HepG2 (cell line): ENCODE data around the gene GJA3. TPM values are rescaled to one million over a fixed set of nuclear protein-coding genes. Genes with fewer than 3 reads are reported as not detected.

Experiments used
- CSRNP2 ChIP-seq: sonication (generic); formaldehyde crosslinking; conservative IDR thresholded peaks from 2 replicates; pipeline ENCODE4 v1.8.0; 2022; ENCODE audit warnings: low read depth, missing genetic modification reagents
- EED ChIP-seq: sonication (generic); formaldehyde crosslinking; IDR thresholded peaks from 2 replicates; pipeline ENCODE4 v1.5.0; 2020; ENCODE audit warnings: mild to moderate bottlenecking, missing genetic modification reagents
- HNF4A ChIP-seq: sonication (generic); formaldehyde crosslinking; IDR thresholded peaks from 2 replicates; pipeline ENCODE4 v1.4.0; 2020; ENCODE audit warnings: missing genetic modification reagents
- KAT2B ChIP-seq: fragments of 150-350 bp; IDR thresholded peaks from 2 replicates; pipeline ENCODE4 v1.6.1; 2014; ENCODE audit warnings: low read depth, low read length, borderline replicate concordance
- MZF1 ChIP-seq: sonication (generic); formaldehyde crosslinking; IDR thresholded peaks from 2 replicates; pipeline ENCODE4 v1.8.1; 2023; ENCODE audit warnings: mild to moderate bottlenecking, missing genetic modification reagents, borderline replicate concordance
- NCOR1 ChIP-seq: fragments of 200-600 bp; sonication (generic); IDR thresholded peaks from 2 replicates; pipeline ENCODE4 v1.7.0; 2017; ENCODE audit warnings: antibody characterized with exemption, low read length, borderline replicate concordance
- RXRB ChIP-seq: IDR thresholded peaks from 2 replicates; pipeline ENCODE4 v1.6.1; 2016; ENCODE audit warnings: borderline replicate concordance, missing genetic modification reagents, missing compliant biosample characterization
- SIX4 ChIP-seq: sonication (generic); formaldehyde crosslinking; IDR thresholded peaks from 2 replicates; pipeline ENCODE4 v1.4.0; 2020; ENCODE audit warnings: missing genetic modification reagents
- SNRNP70 ChIP-seq: fragments of 200-400 bp; formaldehyde crosslinking; IDR thresholded peaks from 2 replicates; pipeline ENCODE4 v1.6.1; 2017; ENCODE audit warnings: mild to moderate bottlenecking, low read depth, low read length, moderate library complexity
- SP1 ChIP-seq, 2 experiments: fragments of 450-650 bp in 1 of 2; sonication (generic) in 1 of 2; formaldehyde crosslinking in 1 of 2; IDR thresholded peaks; 2 replicates each; pipeline versions ENCODE4 v1.4.0 to v1.6.1; 2016 to 2020; ENCODE audit warnings: missing genetic modification reagents in 1 of 2
- SRF ChIP-seq: IDR thresholded peaks from 2 replicates; pipeline ENCODE4 v1.6.1; 2011; ENCODE audit warnings: mild to moderate bottlenecking, low read depth, low read length, moderate library complexity
- ZFP36L1 ChIP-seq: sonication (generic); formaldehyde crosslinking; IDR thresholded peaks from 2 replicates; pipeline ENCODE4 v1.8.0; 2022; ENCODE audit warnings: mild to moderate bottlenecking, missing genetic modification reagents, moderate library complexity
- ZNF263 ChIP-seq: sonication (generic); formaldehyde crosslinking; IDR thresholded peaks from 2 replicates; pipeline ENCODE4 v1.4.0; 2020; ENCODE audit warnings: missing genetic modification reagents
- polyA plus RNA-seq, 8 experiments: library from polyadenylated mRNA; depleted of rRNA in 3 of 8; stranded (reverse) in 7 of 8; unstranded in 1 of 8; fragments of >200 nt; fragmentation: Illumina TruSeq in 4 of 8; extraction: Trizol in 4 of 8; gene quantifications; 2 replicates each; pipeline versions ENCODE4 v1.2.1 to v1.2.3, GENCODE V29; 2011 to 2016; ENCODE audit warnings: low read depth in 4 of 8, missing spikeins in 1 of 8, mixed read lengths in 1 of 8; ENCODE audit not compliant: insufficient read depth in 1 of 8
- total RNA-seq, 5 experiments: library from RNA; depleted of rRNA; stranded (reverse); fragments of >200 nt; fragmentation: Illumina TruSeq; extraction: Trizol; gene quantifications; 2 replicates each; pipeline ENCODE4 v1.2.3, GENCODE V29; 2016; ENCODE audit warnings: low read depth in 1 of 5
- TF ChIP-seq, protein P1 (sequence below): sonication (generic); formaldehyde crosslinking; IDR thresholded peaks from 2 replicates; pipeline ENCODE4 v1.4.0; 2020; ENCODE audit warnings: low read depth, missing genetic modification reagents
- TF ChIP-seq, protein P2 (sequence below): sonication (generic); formaldehyde crosslinking; IDR thresholded peaks from 2 replicates; pipeline ENCODE4 v1.8.1; 2022; ENCODE audit warnings: mild to moderate bottlenecking, missing genetic modification reagents
- TF ChIP-seq, protein P3 (sequence below), 2 experiments: sonication (generic) in 1 of 2; formaldehyde crosslinking in 1 of 2; IDR thresholded peaks; 2 replicates each; pipeline versions ENCODE4 v1.6.1 to v1.9.0; 2014 to 2022; ENCODE audit warnings: antibody characterized with exemption in 1 of 2, borderline replicate concordance in 1 of 2, inconsistent platforms in 1 of 2, low read depth in 1 of 2, missing genetic modification reagents in 1 of 2

The GJA3 gene
- total and polyA plus RNA-seq, 2 of the 13 experiments (the other 11 are each of a cell fraction or from before 2014, with no cell fraction given) = 0.04 TPM

GRCh38 chr13:20141238-20142022 lies 19.4 kb downstream of the GJA3 start (continued):
- TF ChIP-seq, protein P1, sequence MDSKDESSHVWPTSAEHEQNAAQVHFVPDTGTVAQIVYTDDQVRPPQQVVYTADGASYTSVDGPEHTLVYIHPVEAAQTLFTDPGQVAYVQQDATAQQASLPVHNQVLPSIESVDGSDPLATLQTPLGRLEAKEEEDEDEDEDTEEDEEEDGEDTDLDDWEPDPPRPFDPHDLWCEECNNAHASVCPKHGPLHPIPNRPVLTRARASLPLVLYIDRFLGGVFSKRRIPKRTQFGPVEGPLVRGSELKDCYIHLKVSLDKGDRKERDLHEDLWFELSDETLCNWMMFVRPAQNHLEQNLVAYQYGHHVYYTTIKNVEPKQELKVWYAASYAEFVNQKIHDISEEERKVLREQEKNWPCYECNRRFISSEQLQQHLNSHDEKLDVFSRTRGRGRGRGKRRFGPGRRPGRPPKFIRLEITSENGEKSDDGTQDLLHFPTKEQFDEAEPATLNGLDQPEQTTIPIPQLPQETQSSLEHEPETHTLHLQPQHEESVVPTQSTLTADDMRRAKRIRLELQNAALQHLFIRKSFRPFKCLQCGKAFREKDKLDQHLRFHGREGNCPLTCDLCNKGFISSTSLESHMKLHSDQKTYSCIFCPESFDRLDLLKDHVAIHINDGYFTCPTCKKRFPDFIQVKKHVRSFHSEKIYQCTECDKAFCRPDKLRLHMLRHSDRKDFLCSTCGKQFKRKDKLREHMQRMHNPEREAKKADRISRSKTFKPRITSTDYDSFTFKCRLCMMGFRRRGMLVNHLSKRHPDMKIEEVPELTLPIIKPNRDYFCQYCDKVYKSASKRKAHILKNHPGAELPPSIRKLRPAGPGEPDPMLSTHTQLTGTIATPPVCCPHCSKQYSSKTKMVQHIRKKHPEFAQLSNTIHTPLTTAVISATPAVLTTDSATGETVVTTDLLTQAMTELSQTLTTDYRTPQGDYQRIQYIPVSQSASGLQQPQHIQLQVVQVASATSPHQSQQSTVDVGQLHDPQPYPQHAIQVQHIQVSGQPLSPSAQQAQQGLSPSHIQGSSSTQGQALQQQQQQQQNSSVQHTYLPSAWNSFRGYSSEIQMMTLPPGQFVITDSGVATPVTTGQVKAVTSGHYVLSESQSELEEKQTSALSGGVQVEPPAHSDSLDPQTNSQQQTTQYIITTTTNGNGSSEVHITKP (CRISPR knock-in tag) = no peak
- TF ChIP-seq SRF = no peak
- TF ChIP-seq ZNF263 (CRISPR knock-in tag) = no peak
- no peak for TF ChIP-seq HNF4A (CRISPR knock-in tag)
- TF ChIP-seq RXRB (CRISPR knock-in tag) = no peak
- TF ChIP-seq EED (CRISPR knock-in tag) = no peak
- no peak for TF ChIP-seq SNRNP70
- TF ChIP-seq ZFP36L1 = no peak
- no peak for TF ChIP-seq MZF1 (CRISPR knock-in tag)
- TF ChIP-seq, protein P2, sequence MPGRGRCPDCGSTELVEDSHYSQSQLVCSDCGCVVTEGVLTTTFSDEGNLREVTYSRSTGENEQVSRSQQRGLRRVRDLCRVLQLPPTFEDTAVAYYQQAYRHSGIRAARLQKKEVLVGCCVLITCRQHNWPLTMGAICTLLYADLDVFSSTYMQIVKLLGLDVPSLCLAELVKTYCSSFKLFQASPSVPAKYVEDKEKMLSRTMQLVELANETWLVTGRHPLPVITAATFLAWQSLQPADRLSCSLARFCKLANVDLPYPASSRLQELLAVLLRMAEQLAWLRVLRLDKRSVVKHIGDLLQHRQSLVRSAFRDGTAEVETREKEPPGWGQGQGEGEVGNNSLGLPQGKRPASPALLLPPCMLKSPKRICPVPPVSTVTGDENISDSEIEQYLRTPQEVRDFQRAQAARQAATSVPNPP (CRISPR knock-in tag) = no peak
- TF ChIP-seq SIX4 (CRISPR knock-in tag) = no peak
- TF ChIP-seq, protein P3, sequence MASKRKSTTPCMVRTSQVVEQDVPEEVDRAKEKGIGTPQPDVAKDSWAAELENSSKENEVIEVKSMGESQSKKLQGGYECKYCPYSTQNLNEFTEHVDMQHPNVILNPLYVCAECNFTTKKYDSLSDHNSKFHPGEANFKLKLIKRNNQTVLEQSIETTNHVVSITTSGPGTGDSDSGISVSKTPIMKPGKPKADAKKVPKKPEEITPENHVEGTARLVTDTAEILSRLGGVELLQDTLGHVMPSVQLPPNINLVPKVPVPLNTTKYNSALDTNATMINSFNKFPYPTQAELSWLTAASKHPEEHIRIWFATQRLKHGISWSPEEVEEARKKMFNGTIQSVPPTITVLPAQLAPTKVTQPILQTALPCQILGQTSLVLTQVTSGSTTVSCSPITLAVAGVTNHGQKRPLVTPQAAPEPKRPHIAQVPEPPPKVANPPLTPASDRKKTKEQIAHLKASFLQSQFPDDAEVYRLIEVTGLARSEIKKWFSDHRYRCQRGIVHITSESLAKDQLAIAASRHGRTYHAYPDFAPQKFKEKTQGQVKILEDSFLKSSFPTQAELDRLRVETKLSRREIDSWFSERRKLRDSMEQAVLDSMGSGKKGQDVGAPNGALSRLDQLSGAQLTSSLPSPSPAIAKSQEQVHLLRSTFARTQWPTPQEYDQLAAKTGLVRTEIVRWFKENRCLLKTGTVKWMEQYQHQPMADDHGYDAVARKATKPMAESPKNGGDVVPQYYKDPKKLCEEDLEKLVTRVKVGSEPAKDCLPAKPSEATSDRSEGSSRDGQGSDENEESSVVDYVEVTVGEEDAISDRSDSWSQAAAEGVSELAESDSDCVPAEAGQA (IDR thresholded peaks at IDR 0.05; ENCODE audit: low read depth) = no peak
- TF ChIP-seq, protein P3 (CRISPR knock-in tag; IDR thresholded peaks at IDR 0.05; ENCODE audit: borderline replicate concordance) = no peak
- TF ChIP-seq SP1 (IDR thresholded peaks at IDR 0.05) = no peak
- TF ChIP-seq SP1 (CRISPR knock-in tag; IDR thresholded peaks at IDR 0.05) = no peak
- no peak for TF ChIP-seq NCOR1
- TF ChIP-seq KAT2B = no peak
- TF ChIP-seq CSRNP2 (CRISPR knock-in tag) = no peak
